ENCODE data around the gene RASGRP3. TPM values are rescaled to one million over a fixed set of nuclear protein-coding genes. Genes with fewer than 3 reads are reported as not detected.

The RASGRP3 gene
- total and polyA plus RNA-seq, 2 donors (not counting 3 experiments of a cell fraction or from before 2014, with no cell fraction given) = 16.0 to 39.6 TPM

- Histone ChIP-seq H3K9me3 (replicated peaks; ENCODE audit: control insufficient read depth, insufficient read depth, low read length) (no peaks in the 10 kb centered on the region), H3K9me1 (replicated peaks; ENCODE audit: control insufficient read depth, extremely low read depth, insufficient read depth, low read length) (no peaks in the 10 kb centered on the region), H3K27ac (ENCODE audit: insufficient read depth, low read depth, low read length) (no peak overlapping the region), H3K27me3 (ENCODE audit: control insufficient read depth in 2 of 2, insufficient read depth in 2 of 2, low read length in 2 of 2) (peaks cover 0 to under 1% of the 10 kb centered on the region in 2 experiments), H3K79me2 (ENCODE audit: control insufficient read depth, insufficient read depth, low read length) (no peaks in the 10 kb centered on the region), H3K9ac (replicated peaks; ENCODE audit: extremely low read depth, insufficient read depth, low read length) (no peak overlapping the region), H3K4me1 (ENCODE audit: control insufficient read depth, extremely low read depth, insufficient read depth, low read length) (no peaks in the 10 kb centered on the region), H3K4me3 (replicated peaks in 1 of 3; ENCODE audit: insufficient read depth in 1 of 3, low read depth in 1 of 3, low read length in 3 of 3) (no peak overlapping the region), H2AFZ (ENCODE audit: low read depth, low read length) (no peak overlapping the region), H3K4me2 (ENCODE audit: insufficient read depth, low read length) (no peak overlapping the region), H3K36me3 (ENCODE audit: control insufficient read depth in 2 of 2, extremely low read depth in 1 of 2, insufficient read depth in 2 of 2, low read length in 2 of 2) (no peaks in the 10 kb centered on the region), H4K20me1 (replicated peaks; ENCODE audit: control insufficient read depth, extremely low read depth, insufficient read depth, low read length) (no peaks in the 10 kb centered on the region)
- ChIA-PET POLR2A (no interaction called here), CTCF (no interaction called here)
- FAIRE-seq (no peak), DNase-seq (ENCODE audit: low read depth, low spot score) (no peak)
- BruUV-seq (replicated peaks) = no TSS peak
- dilution Hi-C loops (cut with MboI; ENCODE audit: extremely low pct_ligation_motif_present, low sequenced_read_pairs) (no loop called here), intact Hi-C loops (cut with micrococcal nuclease) (no loop called here)
- no peak for TF ChIP-seq MYC (IDR thresholded peaks at IDR 0.05; ENCODE audit: low read depth, low read length)
These were observed 130.8 kb downstream of the RASGRP3 start for GRCh38 chr2:33607251-33607721.

GRCh38 chr2:33607905-33608304 is 131.5 kb downstream of the RASGRP3 start:
- Histone ChIP-seq H3K9me1 (replicated peaks; ENCODE audit: control insufficient read depth, extremely low read depth, insufficient read depth, low read length) (no peaks in the 10 kb centered on the region), H3K4me3 (replicated peaks in 1 of 3; ENCODE audit: insufficient read depth in 1 of 3, low read depth in 1 of 3, low read length in 3 of 3) (no peak overlapping the region), H3K79me2 (ENCODE audit: control insufficient read depth, insufficient read depth, low read length) (no peaks in the 10 kb centered on the region), H3K27me3 (ENCODE audit: control insufficient read depth in 2 of 2, insufficient read depth in 2 of 2, low read length in 2 of 2) (no peaks in the 10 kb centered on the region), H3K9me3 (replicated peaks; ENCODE audit: control insufficient read depth, insufficient read depth, low read length) (no peaks in the 10 kb centered on the region), H3K27ac (ENCODE audit: insufficient read depth, low read depth, low read length) (no peak overlapping the region), H4K20me1 (replicated peaks; ENCODE audit: control insufficient read depth, extremely low read depth, insufficient read depth, low read length) (no peaks in the 10 kb centered on the region), H3K4me2 (ENCODE audit: insufficient read depth, low read length) (no peak overlapping the region), H3K4me1 (ENCODE audit: control insufficient read depth, extremely low read depth, insufficient read depth, low read length) (no peaks in the 10 kb centered on the region), H2AFZ (ENCODE audit: low read depth, low read length) (no peak overlapping the region), H3K36me3 (ENCODE audit: control insufficient read depth in 2 of 2, extremely low read depth in 1 of 2, insufficient read depth in 2 of 2, low read length in 2 of 2) (no peaks in the 10 kb centered on the region), H3K9ac (replicated peaks; ENCODE audit: extremely low read depth, insufficient read depth, low read length) (no peak overlapping the region)
- FAIRE-seq = no peak
- POLR2A ChIA-PET = no interaction called here
- no peak for TF ChIP-seq GATA2 (IDR thresholded peaks at IDR 0.05; ENCODE audit: insufficient read depth, insufficient read length, low read depth, low read length)
- no peak for TF ChIP-seq POLR2AphosphoS5 (IDR thresholded peaks at IDR 0.05; ENCODE audit: insufficient read depth, low read depth, low read length)
- no peak for TF ChIP-seq FOS (IDR thresholded peaks at IDR 0.05; ENCODE audit: borderline replicate concordance, insufficient read depth, low read length)
- no peak for TF ChIP-seq MAX (IDR thresholded peaks at IDR 0.05; ENCODE audit: insufficient read depth, insufficient read length)
- TF ChIP-seq CTCF (IDR thresholded peaks at IDR 0.05; ENCODE audit: extremely low read depth in 1 of 2, insufficient read depth in 1 of 2, low read depth in 1 of 2, low read length in 2 of 2) = no peak
- no peak for TF ChIP-seq EZH2 (IDR thresholded peaks at IDR 0.05; ENCODE audit: borderline replicate concordance, low read depth, low read length, severe bottlenecking)
- no peak for TF ChIP-seq JUN (IDR thresholded peaks at IDR 0.05; ENCODE audit: borderline replicate concordance, insufficient read depth, insufficient read length, low read depth)
- no peak for TF ChIP-seq POLR2A (IDR thresholded peaks at IDR 0.05; ENCODE audit: low read depth, low read length)
- TF ChIP-seq MYC (IDR thresholded peaks at IDR 0.05; ENCODE audit: low read depth, low read length) = no peak
- no TSS peak for BruUV-seq (replicated peaks)
- CTCF ChIA-PET = no interaction called here
- intact Hi-C loops (cut with micrococcal nuclease) = no loop called here
- DNase-seq (ENCODE audit: low read depth, low spot score) = no peak
- dilution Hi-C loops (cut with MboI; ENCODE audit: extremely low pct_ligation_motif_present, low sequenced_read_pairs) = no loop called here

Measured in endothelial cell of umbilical vein (primary cell).